Measurements from ENCODE around the gene POLR3A.

POLR3A gene

DNA sequence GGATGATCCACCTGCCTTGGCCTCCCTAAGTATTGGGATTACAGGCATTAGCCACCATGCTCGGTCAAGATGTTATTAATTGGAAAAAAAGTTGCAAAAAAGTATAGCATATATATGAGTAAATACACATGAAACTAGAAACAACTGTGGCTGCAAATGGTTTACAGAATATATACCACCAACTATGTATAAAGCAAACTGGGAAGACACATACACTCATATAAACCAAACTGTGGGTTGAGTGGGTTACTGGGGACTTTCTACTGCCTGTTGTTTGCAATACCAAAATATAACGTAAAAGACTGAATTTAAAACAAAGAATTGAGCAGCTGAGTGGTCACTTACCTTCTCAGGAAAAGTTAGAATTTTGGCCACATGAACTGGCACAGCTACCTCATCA lies 8.1 kb downstream of the POLR3A start:
- no peak for DNase-seq (ENCODE audit: low read depth)
- H3K4me3 ChIP-seq (ENCODE audit: low read depth, low read length) = no peak overlapping the region
- TF ChIP-seq, protein P1, sequence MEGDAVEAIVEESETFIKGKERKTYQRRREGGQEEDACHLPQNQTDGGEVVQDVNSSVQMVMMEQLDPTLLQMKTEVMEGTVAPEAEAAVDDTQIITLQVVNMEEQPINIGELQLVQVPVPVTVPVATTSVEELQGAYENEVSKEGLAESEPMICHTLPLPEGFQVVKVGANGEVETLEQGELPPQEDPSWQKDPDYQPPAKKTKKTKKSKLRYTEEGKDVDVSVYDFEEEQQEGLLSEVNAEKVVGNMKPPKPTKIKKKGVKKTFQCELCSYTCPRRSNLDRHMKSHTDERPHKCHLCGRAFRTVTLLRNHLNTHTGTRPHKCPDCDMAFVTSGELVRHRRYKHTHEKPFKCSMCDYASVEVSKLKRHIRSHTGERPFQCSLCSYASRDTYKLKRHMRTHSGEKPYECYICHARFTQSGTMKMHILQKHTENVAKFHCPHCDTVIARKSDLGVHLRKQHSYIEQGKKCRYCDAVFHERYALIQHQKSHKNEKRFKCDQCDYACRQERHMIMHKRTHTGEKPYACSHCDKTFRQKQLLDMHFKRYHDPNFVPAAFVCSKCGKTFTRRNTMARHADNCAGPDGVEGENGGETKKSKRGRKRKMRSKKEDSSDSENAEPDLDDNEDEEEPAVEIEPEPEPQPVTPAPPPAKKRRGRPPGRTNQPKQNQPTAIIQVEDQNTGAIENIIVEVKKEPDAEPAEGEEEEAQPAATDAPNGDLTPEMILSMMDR (IDR thresholded peaks at IDR 0.05; ENCODE audit: control insufficient read depth, extremely low read depth, insufficient read depth) = no peak

DNA sequence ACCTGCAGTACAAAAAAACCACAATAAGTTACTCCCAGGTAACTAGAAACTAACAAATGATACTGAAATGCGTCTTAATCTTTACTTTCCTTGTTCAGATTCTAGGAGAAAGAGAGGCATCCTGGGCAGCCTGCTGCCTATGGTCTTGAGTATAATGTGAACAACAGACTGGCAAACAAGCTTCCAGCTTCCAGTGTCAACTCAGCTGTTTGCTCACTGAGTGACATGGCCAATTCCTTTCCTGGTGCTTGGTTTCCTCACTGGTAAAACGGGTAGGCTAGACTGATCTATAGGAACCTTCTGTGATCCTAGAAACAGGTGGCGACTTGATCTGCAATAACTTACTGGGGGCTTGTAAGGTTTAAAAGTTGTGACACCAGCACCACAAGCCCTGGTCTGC lies 10.1 kb downstream of the POLR3A start:
- H3K4me3 ChIP-seq (ENCODE audit: low read depth, low read length) = no peak overlapping the region
- no peak for DNase-seq (ENCODE audit: low read depth)
- TF ChIP-seq, protein P1 (IDR thresholded peaks at IDR 0.05; ENCODE audit: control insufficient read depth, extremely low read depth, insufficient read depth) = no peak

DNA sequence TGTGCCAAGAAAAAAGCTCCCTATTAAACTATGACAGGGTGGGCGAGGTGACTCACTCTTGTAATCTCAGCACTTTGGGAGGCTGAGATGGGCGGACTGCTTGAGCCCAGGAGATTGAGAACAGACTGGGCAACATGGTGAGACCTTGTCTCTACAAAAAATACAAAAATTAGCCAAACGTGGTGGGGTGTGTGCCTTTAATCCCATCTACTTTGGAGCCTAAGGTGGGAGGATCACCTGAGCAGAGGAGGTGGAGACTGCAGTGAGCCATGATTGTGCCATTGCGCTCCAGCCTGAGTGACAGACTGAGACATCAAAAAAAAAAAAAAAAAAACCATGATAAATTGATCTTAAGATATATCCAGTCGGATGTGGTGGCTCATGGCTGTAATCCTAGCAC lies 11.5 kb downstream of the POLR3A start:
- no peak overlapping the region for H3K4me3 ChIP-seq (ENCODE audit: low read depth, low read length)
- no peak for DNase-seq (ENCODE audit: low read depth)
- TF ChIP-seq, protein P1 (IDR thresholded peaks at IDR 0.05; ENCODE audit: control insufficient read depth, extremely low read depth, insufficient read depth) = no peak

DNA sequence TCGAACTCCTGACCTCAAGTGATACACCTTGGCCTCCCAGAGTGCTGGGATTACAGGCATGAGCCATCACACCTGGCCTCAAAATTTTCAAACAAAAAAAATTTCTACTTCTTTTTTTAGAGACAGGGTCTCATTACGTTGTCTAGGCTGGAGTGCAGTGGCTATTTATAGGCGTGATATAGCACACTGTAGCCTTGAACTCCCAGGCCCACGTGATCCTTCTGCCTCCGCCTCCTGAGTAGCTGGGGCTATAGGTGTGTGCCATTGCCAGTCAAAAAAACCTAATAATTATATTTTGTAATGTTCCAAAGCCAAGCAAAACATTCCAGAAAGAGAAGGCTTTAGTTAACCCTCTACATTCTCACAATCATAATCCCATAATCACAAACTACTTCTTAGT lies 13.8 kb downstream of the POLR3A start:
- H3K4me3 ChIP-seq (ENCODE audit: low read depth, low read length) = no peak overlapping the region
- TF ChIP-seq, protein P1 (IDR thresholded peaks at IDR 0.05; ENCODE audit: control insufficient read depth, extremely low read depth, insufficient read depth) = no peak
- DNase-seq (ENCODE audit: low read depth) = no peak

DNA sequence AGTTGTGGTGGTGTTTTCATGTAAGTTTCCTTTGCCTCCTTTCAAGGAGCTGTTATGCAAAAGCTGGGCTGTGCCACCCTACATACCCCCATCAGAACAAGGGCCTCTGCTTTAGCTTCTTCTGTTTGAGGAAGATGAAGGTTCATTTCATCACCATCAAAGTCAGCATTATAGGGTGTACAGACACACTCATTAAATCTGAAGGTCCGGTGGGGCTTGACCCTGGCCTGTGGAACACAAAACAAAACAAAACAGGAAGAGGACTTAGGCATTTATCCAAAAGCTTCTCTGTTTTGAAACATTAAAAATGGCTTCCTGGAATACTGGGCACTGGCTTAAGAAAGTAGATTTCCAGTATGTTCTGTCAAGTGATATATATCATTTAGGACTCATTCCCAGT lies 15.8 kb downstream of the POLR3A start:
- no peak for DNase-seq (ENCODE audit: low read depth)
- no peak overlapping the region for H3K4me3 ChIP-seq (ENCODE audit: low read depth, low read length)
- TF ChIP-seq, protein P1 (IDR thresholded peaks at IDR 0.05; ENCODE audit: control insufficient read depth, extremely low read depth, insufficient read depth) = no peak

DNA sequence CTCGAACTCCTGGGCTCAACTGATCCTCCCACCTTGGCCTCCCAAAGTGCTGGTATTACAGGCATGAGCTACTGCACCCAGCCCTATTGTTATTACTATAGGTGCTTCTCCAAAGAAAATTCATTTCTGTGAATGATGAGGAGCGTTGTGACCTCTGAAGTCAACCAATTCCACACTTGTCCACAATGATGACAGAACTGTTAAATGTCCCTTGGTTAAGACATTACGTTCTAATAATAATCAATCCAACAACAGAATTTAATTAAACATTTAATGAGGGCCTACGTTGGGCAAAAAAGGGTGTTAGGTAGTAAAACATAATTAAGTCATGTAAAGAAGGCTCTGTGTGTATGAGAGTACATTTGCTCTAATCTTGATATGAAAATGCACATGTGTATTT lies 18.2 kb downstream of the POLR3A start:
- TF ChIP-seq, protein P1 (IDR thresholded peaks at IDR 0.05; ENCODE audit: control insufficient read depth, extremely low read depth, insufficient read depth) = no peak
- no peak overlapping the region for H3K4me3 ChIP-seq (ENCODE audit: low read depth, low read length)
- DNase-seq (ENCODE audit: low read depth) = no peak

DNA sequence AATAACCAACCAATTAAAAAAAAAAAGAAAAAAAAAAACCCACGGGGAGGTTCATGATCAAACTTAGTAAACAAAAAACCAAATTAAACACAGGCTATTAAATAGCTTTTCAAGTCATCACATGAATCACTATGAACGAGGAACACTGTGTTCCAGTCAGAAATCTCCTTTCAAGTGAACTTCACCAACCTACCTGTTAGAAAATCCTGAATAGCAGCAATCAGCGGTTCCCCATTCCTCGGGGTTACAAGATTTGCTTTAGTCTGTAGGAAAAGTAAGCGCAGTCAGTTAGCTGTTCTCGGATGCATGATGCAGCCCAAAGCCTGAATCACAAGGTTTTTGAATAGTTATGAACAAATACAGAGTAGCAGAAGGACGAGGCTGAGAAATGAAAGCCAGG lies 19.0 kb downstream of the POLR3A start:
- peak; percentile 46 for DNase-seq (ENCODE audit: low read depth)
- TF ChIP-seq, protein P1 (IDR thresholded peaks at IDR 0.05; ENCODE audit: control insufficient read depth, extremely low read depth, insufficient read depth) = no peak
- H3K4me3 ChIP-seq (ENCODE audit: low read depth, low read length) = no peak overlapping the region
